Muscle of arm (tissue), 12 donors: Measurements from ENCODE around the gene NUAK2. TPM values are rescaled to one million over a fixed set of nuclear protein-coding genes. Genes with fewer than 3 reads are reported as not detected.

ENCODE experiments used
- DNase-seq: peaks from one replicate; pipeline ENCODE4 v3.0.0-alpha.2; 2013
- polyA plus RNA-seq, 12 donors: library from polyadenylated mRNA; unstranded; fragments of 120-200 nt; gene quantifications; one replicate each; pipeline ENCODE4 v1.2.1, GENCODE V29; 2013; ENCODE audit not compliant: insufficient read length in 12 of 12

The NUAK2 gene
- polyA plus RNA-seq, 12 donors = 0.25 to 1.8 (median 0.69) TPM; not detected in 2

GRCh38 chr1:205257735-205258134 lies 63.8 kb downstream of the NUAK2 start:
- no peak for DNase-seq

GRCh38 chr1:205256951-205257625 lies 64.5 kb downstream of the NUAK2 start:
- no peak for DNase-seq

- peak; percentile 93 for DNase-seq
Measured at GRCh38 chr1:205255941-205256780, 65.4 kb downstream of the NUAK2 start.

Other genes starting within 250 kb of the NUAK2 start
- 1 to 10 TPM in 10 of 12 donors, not detected in 2; 2.0 to 3.1 (median 2.8) TPM for gene TMEM81, start 237.3 kb downstream of the NUAK2 start, polyA plus RNA-seq
- gene RBBP5, start 199.8 kb downstream of the NUAK2 start, polyA plus RNA-seq = 10 to 100 TPM in 9 of 12 donors, 1 to 10 TPM in 2, not detected in 1; 9.6 to 17.7 (median 12.1) TPM
- gene DSTYK, start 110.0 kb downstream of the NUAK2 start, polyA plus RNA-seq = 1 to 10 TPM in 11 of 12 donors, not detected in 1; 6.0 to 9.3 (median 8.1) TPM
- 10 to 100 TPM in 5 of 12 donors, 1 to 10 TPM in 6, not detected in 1; 6.6 to 21.3 (median 10.0) TPM for gene TMCC2, start 93.8 kb downstream of the NUAK2 start, polyA plus RNA-seq
- 1 to 10 TPM in 1 of 12 donors, under 1 TPM in 9, not detected in 2; 0.17 to 1.0 (median 0.38) TPM for gene KLHDC8A, start 35.2 kb upstream of the NUAK2 start, polyA plus RNA-seq
- gene LEMD1, start 100.3 kb upstream of the NUAK2 start, polyA plus RNA-seq = under 1 TPM in 1 of 12 donors, not detected in 11; 0.29 TPM
- gene BLACAT1, start 134.3 kb upstream of the NUAK2 start, polyA plus RNA-seq = under 1 TPM in 1 of 12 donors, not detected in 11; 0.12 TPM
- gene CDK18, start 182.9 kb upstream of the NUAK2 start, polyA plus RNA-seq = 10 to 100 TPM in 4 of 12 donors, 1 to 10 TPM in 7, not detected in 1; 5.2 to 14.5 (median 8.0) TPM